ENCODE results near the gene DDAH2.

- no peak for TF ChIP-seq EZH2 (IDR thresholded peaks at IDR 0.05; ENCODE audit: insufficient read depth, poor library complexity, severe bottlenecking)
- no peak for TF ChIP-seq EZH2phosphoT487 (IDR thresholded peaks at IDR 0.05; ENCODE audit: insufficient read depth, low read depth)
Observed at GRCh38 chr6:31722173-31722572, 6.9 kb downstream of the DDAH2 start.
